Astrocyte (in vitro differentiated cells and primary cell): ENCODE measurements around the gene GRAMD1B.

Experiments
- CTCF ChIP-seq: IDR thresholded peaks from 2 replicates; pipeline ENCODE4 v1.5.1; 2011; ENCODE audit warnings: low read depth, mild to moderate bottlenecking, inconsistent platforms, low read length, moderate library complexity; ENCODE audit not compliant: insufficient read depth
- EZH2 ChIP-seq: IDR thresholded peaks from 2 replicates; pipeline ENCODE4 v1.6.1; 2012; ENCODE audit warnings: mild to moderate bottlenecking, low read length, inconsistent platforms; ENCODE audit not compliant: insufficient read depth

DNA sequence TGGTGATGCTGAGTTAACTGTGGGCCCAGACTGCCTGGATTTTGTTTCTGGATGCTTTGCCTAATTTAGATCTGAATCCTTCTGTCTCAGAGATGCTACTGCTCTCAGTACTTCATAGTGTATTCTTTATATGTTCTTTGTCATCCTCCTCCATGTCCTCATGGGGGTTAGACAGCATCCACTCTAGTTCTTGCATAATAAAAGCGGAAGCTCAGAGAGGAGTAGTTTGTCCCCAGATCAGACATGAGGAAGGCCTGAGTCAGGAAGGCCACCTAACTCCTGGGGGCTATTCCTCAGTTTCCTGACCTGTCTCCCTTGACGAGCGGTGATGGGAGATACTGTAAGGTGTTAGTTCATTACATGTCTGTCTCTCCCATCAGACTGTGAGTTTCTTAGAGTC, 134.2 kb downstream of the GRAMD1B start:
- no peak for TF ChIP-seq CTCF
- no peak for TF ChIP-seq EZH2
